T47D (cell line): ENCODE results near the gene TGFBRAP1.

Experiments
- DNase-seq, 2 experiments: peaks; one replicate each; pipeline versions ENCODE4 v3.0.0 to v3.0.0-alpha.2; 2011 to 2012; ENCODE audit warnings: low read depth in 1 of 2, low spot score in 1 of 2
- JUND ChIP-seq: IDR thresholded peaks from 2 replicates; pipeline ENCODE4 v1.6.1; 2012; ENCODE audit warnings: low read depth
- in situ Hi-C: cut with HindIII; loops from 2 replicates; pipeline ENCODE4 v1.10.0; 2016; ENCODE audit warnings: low sequenced_read_pairs, low pct_unique_long_range_greater_than_20kb

TGFBRAP1 gene

GRCh38 chr2:105249891-105250290, 79.6 kb downstream of the TGFBRAP1 start:
- in situ Hi-C loops = no loop called here
- no peak for TF ChIP-seq JUND
- no peak for DNase-seq

DNA sequence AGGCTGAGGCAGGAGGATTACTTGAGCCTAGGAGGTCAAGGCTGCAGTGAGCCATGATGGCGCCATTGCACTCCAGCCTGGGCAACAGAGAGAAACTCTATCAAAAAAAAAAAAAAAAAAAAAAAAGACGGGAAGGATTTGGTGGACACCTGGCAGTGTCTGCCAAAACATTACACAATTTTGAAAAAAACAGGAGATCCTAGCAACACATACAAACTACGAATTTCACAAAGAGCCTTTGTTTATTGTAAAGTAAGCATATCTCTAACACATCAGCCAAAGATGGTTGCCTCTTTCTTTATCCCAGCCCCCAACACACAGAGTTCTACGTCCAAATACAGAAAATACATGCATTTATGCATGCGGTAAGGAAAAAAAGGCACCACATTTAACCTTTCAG, 80.4 kb downstream of the TGFBRAP1 start:
- no peak for DNase-seq
- TF ChIP-seq JUND = no peak
- in situ Hi-C loops = no loop called here

DNA sequence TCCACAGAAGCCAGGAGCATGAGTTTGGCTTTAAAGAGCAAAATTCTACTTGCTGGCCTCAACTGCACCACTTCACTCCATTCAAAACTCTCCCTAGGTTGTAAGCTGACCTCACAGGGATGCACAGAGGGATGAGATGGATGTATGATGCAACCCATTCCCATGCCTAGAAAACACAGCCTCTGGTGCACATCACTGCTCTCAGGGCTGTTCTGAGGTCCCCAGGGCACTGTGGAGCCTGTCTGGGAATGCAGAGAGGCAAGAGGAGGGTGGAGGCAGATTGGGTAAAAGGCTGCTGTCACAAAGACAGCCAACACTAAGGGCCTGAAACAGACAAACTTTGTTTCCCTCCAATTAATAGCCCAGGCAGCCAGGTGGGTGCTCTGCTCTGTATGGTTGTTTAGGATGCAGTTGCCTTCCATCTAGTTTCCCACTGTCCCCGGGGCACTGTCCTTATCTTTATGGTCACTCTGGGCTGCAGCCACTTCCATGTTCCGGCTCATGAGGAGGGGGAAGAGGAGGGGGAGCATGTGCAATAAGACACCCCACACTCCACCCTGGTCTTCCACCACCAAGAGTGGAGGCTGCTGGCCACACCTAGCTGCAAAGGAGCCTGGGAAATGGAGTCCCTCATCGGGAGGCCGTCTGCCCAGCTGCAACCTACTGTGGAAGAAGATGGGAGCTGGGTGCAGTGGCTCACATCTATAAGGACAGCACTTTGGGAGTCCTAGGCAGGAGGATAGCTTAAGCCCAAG, 81.0 kb downstream of the TGFBRAP1 start:
- no peak for DNase-seq
- in situ Hi-C loops = no loop called here
- no peak for TF ChIP-seq JUND

- no peak for DNase-seq
- in situ Hi-C loops = no loop called here
These were observed 85.1 kb downstream of the TGFBRAP1 start for GRCh38 chr2:105244451-105244850.

DNA sequence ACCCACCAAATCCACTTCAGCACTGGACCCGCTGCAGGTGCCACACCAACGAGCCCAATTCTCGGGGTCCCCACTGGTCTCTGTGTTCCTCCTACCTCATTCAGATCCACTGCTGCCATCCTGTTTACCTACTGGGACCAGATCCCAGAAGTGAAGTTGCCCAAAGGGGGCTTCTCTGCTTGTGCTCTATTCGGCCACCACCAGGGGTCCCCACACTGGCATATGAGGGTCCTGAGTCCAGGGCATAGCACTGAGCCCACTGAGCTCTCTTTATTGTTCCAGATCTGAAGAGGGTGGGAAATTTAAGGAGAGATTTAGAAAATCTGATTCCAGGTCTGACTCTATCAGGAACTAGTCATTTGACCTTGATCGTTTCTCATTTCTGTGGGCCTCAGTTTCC, 85.6 kb downstream of the TGFBRAP1 start:
- no peak for DNase-seq
- in situ Hi-C loops = no loop called here
- no peak for TF ChIP-seq JUND

More at GRCh38 chr2:105244451-105244850, 85.1 kb downstream of the TGFBRAP1 start:
- TF ChIP-seq JUND = no peak

GRCh38 chr2:105242286-105242993, 87.1 kb downstream of the TGFBRAP1 start:
- in situ Hi-C loops = no loop called here
- TF ChIP-seq JUND = no peak
- DNase-seq = no peak

DNA sequence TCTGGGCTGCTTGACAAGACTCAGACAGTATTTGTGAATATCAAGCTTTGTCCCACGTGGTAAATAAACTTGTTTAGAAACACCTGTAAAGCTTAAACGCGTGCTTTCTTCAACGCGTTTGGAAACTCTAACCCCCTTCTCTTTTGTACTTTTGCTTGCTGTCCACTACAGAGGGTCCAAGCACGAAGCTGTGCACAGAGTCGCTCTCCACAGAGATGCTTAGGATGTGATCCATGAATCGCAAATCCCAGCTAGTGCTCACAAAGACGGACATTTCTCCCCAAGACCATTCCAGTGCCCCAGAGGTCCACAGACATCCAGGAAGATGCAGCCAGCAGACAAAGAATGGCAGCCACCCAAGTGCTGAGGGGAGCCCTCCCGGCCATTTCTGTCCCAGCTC, 88.1 kb downstream of the TGFBRAP1 start, which contains the start of gene GPR45:
TSS of gene GPR45 (plus strand) at position 301 of the 400 bp plus-strand sequence. CDS start 116 bp downstream, outside the sequence.
- in situ Hi-C loops = no loop called here
- DNase-seq = no peak
- no peak for TF ChIP-seq JUND

- DNase-seq = peak in 1 of 2 experiments; percentile 8
- in situ Hi-C loops = no loop called here
- no peak for TF ChIP-seq JUND
These were observed 89.6 kb downstream of the TGFBRAP1 start for GRCh38 chr2:105239924-105240323.

GRCh38 chr2:105238664-105239240, 90.8 kb downstream of the TGFBRAP1 start:
- in situ Hi-C loops = no loop called here
- no peak for DNase-seq
- no peak for TF ChIP-seq JUND

DNA sequence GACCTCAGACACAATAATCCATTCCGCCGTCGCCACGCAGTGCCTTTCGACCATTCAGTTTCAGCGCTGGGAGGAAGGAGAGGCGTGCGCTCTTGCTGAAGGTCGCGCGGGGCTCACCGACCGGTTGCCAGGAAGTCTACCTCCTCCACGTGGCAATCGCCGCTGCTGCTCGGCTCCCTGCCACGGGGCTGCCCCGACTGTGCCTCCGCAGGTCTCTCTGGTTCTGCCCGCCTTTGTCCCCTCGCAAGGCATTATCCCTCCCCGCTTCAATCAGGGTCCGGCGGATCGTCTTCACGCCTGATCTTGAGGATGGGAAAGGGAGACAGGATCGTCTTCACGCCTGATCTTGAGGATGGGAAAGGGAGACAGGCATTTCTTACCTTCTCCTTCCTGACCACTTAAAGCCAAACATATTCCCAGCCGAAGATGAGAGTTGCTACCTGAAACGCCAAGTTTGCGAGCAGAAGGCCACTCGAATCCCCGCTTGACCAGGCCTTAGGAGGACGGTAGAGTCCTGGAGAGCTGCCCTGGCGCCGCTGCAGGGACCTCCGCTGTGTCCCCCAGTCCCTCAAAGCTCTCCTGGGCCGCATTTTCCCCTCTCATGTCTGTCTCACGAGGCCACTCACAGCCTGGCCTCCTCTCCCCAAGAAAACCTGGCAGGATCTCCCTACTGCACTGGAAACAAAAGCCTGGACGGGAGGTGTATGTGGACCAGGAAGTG, 92.3 kb downstream of the TGFBRAP1 start:
- DNase-seq = no peak
- no peak for TF ChIP-seq JUND
- in situ Hi-C loops = no loop called here

- no peak for DNase-seq
- TF ChIP-seq JUND = no peak
- in situ Hi-C loops = no loop called here
These were observed 93.5 kb downstream of the TGFBRAP1 start for GRCh38 chr2:105236060-105236424.

GRCh38 chr2:105235388-105236059, 94.0 kb downstream of the TGFBRAP1 start:
- peak; percentile 59 to 86 for DNase-seq
- in situ Hi-C loops = no loop called here
- no peak for TF ChIP-seq JUND
